Posterior vena cava (tissue), 2 donors: ENCODE results near the gene C10orf53. TPM values are rescaled to one million over a fixed set of nuclear protein-coding genes. Genes with fewer than 3 reads are reported as not detected.
"Not testable (repeated sequence)": the region's sequence is repeated elsewhere in the genome, so short reads cannot be mapped to it uniquely, and the experiment has no call there.

Experiments used
- DNase-seq: peaks from one replicate; pipeline ENCODE4 v3.0.0-alpha.2; 2020; ENCODE audit warnings: low spot score
- intact Hi-C, 2 donors: fragments of 100-400 bp; cut with DNase I; formaldehyde crosslinking; loops; one replicate each; pipeline versions ENCODE4 v1.14.1 to v1.14.2; 2022 to 2023
- total RNA-seq, 2 donors: library from RNA; stranded (reverse); fragmentation: NEBNext Ultra II Directional; extraction: Animal tissue kit (Norgen Biotek cat#: 25700); gene quantifications; one replicate each; pipeline ENCODE4 v1.2.1, GENCODE V29; 2021
- donor health status: DM: yes; HTN: yes; CAD: no.
- donor health status: DM: yes; HTN: yes; CAD: no.

C10orf53 gene
- total RNA-seq, 2 donors from 2014 or later = not detected

DNA sequence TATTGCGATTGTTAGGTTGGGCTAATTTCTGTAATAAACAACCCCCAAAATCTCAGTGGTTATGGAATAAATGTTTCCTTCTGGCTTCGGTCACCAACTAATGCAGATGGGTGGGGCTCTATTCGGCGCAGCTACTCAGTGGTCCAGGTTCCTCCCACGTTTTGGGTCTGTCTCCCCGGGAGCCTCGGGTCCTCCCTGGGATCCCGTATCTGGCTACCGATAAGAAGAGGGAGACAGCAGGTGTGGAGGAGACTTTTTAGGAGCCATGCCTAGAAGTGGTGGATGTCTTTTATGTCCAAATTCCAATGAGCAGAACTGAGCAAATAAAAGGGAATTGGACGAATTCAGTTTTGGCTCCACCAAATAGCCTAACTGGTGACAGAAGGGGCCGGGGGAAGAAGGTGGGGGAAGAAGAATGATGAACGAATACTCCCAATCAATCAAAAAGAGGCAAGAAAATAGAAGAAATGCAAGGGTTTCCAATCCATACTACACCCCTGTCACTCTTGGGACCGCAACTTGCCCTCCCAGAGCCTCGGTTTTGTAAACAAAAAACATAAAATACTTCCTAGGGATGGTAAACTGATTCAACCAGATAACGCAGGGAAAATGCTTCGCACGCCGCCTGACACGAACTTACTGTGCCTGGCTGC lies 498 bp upstream of the C10orf53 start:
- intact Hi-C loops = no loop called here
- DNase-seq = no peak

DNA sequence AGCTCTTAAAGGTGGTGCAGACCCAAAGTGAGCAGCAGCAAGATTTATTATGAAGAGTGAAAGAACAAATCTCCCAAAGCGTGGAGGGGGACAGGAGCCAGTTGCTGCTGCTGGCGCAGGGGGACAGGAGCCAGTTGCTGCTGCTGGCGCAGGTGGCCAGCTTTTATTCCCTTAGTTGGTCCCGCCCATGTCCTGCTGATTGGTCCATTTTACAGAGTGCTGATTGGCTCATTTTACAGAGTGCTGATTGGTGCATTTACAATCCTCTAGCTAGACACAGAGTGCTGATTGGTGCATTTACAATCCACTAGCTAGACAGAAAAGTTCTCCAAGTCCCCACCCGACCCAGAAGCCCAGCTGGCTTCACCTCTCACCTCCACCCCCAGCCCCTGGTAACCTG lies 3.0 kb downstream of the C10orf53 start:
- DNase-seq = not testable (repeated sequence)

DNA sequence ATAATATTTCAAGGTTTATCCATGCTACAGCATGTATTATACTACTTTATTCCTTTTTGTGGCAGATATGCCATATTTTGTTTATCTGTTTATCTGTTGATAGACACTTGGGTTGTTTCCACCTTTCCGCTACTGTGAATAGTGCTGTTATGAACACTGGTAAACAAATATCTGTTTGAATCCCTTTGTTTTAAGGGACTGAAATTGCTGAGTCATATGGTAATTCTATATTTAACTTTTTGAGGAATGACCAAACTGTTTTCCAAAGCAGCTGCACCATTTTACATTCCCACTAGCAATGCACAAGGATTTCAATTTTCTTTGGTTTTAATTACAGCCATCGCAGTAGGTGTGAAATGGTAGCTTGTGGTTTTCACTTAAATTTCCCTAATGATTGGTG lies 3.4 kb downstream of the C10orf53 start:
- intact Hi-C loops = no loop called here
- DNase-seq = no peak

More for the DNA sequence above, 3.0 kb downstream of the C10orf53 start:
- intact Hi-C loops = not testable (repeated sequence)

DNA sequence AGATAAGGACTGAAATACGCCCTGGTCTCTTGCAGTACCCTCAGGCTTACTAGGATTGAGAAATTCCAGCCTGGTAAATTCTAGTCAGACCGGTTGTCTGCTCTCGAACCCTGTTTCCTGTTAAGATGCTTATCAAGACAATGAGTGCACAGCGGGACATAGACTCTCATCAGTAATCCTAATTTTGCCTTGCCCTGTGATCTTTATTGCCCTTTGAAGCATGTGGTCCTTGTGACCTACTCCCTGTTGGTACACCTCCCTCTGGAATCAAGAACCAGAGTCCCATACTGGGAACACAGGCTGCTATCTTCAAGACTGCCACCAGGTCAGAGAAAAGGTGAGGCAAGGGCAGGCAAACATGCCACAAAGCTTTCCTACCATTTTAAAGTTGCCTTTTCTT lies 7.2 kb downstream of the C10orf53 start:
- intact Hi-C loops = no loop called here
- no peak for DNase-seq

DNA sequence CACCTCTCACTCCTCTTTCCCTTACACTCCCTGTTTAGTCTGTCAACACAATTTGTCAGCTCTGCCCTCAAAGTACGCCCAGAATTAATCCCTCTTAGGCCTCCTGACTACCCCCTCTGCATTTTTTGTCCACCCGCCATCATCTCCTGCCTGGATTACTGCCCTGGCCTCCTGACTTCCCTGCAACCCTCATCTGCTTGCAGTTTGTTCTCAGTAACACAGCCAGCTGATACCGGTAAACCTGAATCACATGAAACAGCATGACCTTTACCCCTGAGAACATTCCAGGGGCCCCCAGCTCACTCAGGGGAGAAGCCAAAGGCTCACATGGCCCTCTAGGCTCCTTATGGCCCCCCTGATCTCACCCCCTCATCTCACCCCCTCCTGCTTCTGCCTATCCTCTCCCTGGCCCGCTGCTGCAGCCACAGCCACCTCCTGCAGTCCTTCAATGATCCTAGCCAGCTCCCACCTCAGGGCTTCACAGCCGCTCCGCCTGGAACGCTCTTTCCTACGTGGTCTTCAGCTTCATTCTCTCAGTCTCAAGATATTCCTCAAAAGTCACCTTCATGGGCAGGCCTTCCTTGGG lies 8.9 kb downstream of the C10orf53 start:
- intact Hi-C loops = no loop called here
- DNase-seq = no peak

DNA sequence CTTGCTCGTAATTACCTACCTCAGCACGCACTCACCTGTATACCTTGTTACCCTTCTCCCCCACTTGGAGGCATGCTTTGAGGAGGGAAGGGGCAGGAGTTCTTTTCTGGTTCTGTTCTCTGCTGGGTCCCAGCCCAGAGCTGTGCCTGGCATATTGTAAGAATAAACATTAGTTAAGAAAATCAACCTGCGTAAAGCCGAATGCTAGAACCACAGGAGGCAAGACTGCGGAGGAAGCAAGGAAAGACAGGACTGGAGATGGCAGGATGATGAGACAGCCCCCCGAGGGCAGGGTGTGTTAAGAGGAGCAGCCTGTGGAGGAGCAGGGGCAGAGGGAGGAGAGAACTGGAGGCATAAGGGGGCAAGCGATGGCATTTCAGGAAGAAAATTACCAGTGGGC lies 9.5 kb downstream of the C10orf53 start:
- no peak for DNase-seq
- intact Hi-C loops = no loop called here

DNA sequence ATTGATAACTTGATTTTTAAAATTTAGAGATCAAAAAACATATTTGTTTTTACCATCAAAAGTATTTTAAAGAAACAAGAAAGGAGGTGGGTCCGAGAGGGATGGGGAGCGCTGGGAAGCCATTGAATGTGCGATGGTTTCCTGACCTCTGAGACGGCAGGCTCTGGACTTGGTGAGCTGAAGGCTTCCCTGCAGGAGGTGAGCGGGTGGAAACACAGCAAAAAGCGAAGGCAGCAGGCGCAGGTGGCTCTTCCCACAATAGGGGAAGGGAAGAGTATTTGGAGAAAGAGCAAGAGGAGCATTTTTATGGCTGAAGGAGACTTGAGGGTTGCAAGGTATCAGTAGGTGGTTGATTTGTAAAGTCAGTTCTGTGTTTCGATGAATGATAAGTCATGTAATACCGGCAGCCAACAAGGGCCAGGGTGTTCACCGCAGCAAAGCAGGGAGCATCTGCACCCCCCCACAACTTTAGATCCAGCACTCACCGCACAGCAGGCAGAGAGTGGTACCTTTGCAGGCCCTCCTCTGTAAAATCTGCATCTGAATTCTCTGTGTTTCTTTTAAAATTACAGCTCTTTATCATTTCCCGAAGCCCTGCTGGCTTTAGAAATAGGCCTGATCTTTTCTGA lies 10.5 kb downstream of the C10orf53 start:
- intact Hi-C loops = no loop called here
- DNase-seq = no peak

DNA sequence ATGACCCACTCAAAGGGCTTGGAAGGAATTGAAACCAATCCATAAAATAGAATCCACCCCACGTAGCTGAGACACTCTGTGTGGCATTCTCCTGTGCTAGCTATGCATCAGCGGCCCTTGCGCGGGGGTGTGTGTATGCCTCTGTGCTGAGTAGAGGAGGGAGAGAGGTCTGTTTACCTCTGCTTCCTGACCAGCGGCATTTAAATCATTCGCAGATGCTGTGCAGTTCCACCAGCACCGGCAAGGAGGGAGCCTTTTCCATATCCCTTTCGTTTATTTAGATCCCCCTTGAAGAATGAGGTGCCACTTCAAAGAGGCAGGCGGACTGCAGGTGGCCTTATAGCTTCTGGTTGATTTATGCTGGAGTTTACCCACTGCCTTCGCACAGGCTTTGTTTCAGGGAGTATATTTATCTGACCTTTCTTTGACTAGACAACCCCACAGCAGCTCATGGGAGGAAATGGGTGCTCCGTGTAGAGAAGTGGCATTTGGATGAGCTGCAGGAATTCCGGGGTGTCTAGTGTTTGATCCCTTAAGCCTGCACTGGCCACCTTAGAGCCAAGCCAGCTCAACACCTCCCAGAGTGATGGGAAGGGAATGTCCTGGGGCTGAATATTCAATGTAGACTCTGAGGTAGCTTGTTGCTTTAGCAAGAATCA lies 11.4 kb downstream of the C10orf53 start:
- intact Hi-C loops = no loop called here
- DNase-seq = no peak

DNA sequence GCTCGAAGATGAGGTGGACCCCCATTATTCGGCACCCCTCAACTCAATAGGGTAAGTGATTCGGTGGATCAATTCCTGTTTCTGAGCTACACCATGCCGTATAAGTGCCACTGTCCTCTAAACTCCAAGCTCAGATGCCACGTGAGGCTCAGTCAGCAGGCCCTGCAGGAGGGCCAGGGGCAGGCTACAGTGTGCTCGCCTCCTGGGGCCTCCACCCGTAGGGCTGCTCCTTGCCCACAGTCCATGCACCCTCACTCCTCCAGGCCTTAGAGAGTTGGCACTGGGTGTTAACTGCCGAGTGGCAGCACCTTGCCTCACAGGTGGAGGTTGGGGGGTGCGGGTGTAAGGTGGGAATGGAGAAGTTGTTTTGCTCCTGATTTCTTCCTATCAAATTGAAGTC lies 12.1 kb downstream of the C10orf53 start:
- DNase-seq = no peak
- intact Hi-C loops = no loop called here

DNA sequence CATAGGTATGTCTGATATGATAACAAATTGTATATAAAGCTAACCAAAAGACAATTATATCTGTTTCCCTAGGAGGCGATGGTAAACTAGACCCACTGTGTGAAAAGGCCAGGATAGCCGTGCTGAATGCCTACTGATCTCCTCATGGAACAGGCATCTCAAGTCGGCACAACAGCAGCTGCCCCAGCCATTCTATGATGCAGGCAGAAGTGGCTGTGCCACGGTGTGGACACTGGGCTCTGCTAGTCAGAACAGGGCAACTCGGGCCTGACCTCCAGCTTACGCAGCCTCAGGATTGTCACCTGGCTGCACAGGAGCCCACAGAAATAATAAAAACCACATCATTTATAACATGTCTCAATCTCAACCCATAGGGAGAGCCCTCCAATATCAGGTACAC lies 15.0 kb downstream of the C10orf53 start:
- DNase-seq = no peak
- intact Hi-C loops = no loop called here

DNA sequence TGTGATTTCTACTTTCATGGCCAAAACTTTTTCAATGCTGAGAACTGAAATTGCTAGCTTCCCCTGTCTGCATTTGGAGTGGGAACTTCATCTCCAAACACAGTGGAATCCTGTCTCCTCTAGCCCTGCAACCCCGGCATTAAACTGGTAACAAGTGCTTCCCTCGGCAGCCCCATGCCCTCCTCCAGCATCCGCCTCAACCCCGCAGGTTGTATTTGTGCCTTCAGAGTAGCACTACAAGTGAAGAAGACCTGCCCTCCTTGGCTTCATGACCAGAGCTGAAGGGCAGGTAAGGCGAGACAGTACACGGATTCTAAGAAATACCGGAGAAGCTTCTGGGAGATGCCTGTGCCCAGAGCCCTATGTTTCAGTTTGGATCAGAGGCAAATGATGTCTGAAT lies 16.9 kb downstream of the C10orf53 start:
- DNase-seq = no peak
- intact Hi-C loops = no loop called here

DNA sequence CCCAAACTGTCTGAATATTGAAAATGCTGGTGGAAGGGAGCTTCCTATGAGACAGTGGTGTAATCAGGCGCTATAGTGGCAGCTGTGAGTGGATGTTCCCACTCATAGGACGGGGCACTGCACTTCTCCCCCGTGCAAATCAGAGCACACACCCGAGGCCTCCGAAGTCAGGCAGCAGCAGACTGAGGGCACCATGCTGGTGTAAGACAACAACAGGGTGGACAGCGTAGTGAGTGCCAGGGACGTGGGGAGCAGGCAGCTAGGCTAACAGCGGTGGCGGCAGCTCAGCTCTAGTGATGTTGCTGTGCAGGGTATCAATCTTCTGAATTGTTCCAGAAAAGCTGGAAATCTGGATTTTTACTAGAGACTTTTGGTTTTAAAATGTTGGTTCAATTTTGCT lies 19.2 kb downstream of the C10orf53 start:
- no peak for DNase-seq
- intact Hi-C loops = no loop called here

DNA sequence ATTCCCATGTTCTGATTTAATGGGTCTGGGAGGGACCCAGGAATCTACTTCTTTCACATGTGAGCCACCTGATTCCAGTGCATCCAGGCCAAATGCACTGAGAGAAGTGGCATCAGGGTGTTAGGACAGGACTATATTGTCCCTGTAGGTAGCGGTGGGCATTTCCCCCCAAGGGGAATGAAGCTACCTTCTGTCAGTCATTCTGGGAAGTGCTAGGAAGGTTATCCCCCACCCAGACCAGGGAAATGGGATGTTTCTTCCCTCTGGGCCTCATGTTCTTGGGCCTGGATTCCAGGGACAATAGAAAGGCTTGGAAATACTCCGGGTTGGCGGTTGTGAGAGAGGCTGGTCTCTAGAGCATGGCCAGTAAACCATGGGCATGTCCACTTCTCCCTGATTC lies 20.8 kb downstream of the C10orf53 start:
- intact Hi-C loops = loop anchor here in 1 of 2 donors (10.0 kb wide), 1 partner anchor 125 kb away; no protein-coding TSS in a partner anchor
- DNase-seq = no peak

DNA sequence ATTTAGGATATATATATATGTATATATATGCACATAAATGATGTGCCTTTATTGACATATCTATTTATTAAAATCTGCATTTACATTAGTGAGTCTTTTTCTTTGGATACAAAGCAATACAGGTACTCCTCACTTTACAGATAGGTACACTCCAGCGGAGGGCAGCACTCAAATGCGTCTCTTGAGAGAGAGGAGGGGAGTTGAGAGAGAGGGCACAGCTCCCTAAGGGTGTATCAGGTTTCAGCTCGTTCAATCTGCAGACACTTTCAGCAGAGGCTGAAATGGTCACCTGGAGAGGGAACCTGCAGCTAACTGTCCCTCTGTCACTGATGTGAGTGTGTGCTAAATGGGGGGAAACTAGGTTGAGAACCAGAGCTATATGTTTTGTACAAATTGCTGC lies 21.5 kb downstream of the C10orf53 start:
- intact Hi-C loops = loop anchor here in 1 of 2 donors (10.0 kb wide), 1 partner anchor 126 kb away; no protein-coding TSS in a partner anchor
- no peak for DNase-seq

DNA sequence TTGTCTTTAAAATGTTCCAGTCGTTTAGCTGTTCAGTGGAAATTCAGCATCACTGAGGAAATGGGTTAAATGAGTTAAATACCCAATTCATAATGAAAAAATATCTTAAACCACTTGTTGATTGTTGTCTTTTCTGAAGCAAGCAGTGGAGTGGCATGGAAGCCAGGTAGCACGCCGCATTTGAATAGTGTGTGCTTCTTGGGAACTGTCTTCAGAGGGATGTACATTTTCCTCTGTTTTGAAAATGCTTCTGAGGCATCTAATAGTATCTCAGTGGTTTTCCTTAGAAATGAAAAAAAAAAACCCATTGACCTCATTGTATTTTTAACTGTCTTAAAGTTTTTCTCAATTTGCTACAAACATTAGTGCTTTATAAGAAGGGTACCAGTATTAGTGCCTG lies 28.1 kb downstream of the C10orf53 start:
- intact Hi-C loops = loop anchor here in 1 of 2 donors (10.0 kb wide), 1 partner anchor 133 kb away; no protein-coding TSS in a partner anchor
- no peak for DNase-seq

DNA sequence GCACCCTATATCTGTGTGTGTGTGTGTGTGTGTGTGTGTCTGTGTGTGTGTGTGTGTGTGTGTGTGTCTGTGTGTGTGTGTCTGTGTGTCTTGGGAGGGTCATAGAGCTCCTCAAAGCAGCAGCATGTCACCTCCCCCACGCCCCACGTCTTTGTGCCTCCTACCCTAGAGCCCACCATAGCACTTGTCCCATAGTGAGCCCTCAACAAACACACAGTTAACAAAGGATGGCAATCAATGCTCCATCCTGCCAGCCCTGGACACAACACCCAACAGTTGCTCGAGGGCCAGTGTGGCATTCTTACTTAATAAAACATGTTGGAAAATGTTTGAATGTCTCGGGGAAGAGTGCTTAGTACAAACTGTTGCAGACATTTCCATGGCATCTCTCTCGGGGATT lies 30.5 kb downstream of the C10orf53 start:
- intact Hi-C loops = loop anchor here in 1 of 2 donors (10.0 kb wide), 1 partner anchor 135 kb away; no protein-coding TSS in a partner anchor
- DNase-seq = no peak

DNA sequence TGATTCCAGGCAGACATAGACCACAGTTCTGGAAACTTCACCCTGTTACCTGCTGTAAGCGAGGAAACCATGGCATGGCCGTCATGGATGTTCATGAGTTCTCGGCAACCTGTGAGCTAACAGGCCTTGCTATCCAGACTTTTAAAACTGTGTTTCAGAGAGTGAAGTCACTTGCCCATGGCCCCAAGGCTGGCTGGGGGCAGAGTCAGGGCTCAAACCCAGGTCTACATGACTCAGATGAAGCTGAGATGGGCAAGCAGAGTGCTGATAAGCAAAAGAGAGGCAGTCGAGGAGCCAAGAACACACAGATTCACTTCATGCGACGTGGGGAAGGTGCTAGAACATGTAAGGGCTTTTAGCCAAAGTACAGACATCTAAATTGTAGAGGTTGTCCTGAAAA lies 31.5 kb downstream of the C10orf53 start:
- no peak for DNase-seq
- intact Hi-C loops = no loop called here

DNA sequence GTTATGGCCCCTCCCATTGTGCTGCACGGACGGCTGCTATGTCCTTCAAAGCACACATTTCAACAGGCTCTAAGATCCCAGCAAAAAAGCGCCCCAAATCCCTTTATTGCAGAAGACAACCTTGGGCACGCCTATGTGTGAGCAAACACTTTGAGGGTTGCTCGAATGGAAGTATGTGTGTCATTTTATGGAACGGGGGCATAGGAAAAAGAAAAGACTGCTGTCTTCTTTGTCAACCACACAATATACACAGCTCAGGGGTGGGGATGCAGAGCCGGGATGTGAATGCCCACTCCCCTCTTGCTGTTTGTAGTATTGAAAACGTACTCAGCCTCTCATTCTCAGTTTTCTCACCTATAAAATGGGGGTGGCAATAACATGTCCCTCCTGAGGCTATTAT lies 32.0 kb downstream of the C10orf53 start:
- intact Hi-C loops = no loop called here
- DNase-seq = no peak

DNA sequence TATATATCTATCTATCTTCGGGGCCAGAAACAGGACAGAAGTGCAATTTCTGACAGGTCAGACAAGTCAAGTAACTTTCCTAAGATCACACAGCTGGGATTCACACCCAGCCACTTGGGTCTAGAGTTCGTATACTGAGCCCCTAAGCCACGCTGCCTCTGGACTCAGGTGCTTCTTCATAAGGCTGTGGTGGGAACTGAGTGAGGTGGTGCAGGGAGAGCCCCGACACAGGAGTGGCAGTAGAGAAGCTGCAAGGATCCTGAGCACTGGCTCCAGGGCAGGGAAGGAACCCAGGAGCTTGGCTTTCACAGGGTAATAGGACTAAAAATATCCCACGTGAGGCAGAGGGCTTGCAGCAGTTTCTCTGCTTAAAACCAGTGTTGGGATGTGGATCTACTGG lies 33.8 kb downstream of the C10orf53 start:
- DNase-seq = peak; percentile 42
- intact Hi-C loops = no loop called here

DNA sequence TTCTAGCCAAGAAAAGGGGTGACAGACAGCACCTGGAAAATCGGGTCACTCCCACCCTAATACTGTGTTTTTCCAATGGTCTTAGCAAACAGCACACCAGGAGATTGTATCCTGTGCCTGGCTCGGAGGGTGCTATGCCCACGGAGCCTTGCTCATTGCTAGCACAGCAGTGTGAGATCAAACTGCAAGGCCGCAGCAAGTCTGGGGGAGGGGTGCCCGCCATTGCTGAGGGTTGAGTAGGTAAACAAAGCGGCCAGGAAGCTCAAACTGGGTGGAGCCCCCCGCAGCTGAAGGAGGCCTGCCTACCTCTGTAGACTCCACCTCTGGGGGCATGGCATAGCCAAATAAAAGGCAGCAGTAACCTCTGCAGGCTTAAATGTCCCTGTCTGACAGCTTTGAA lies 35.7 kb downstream of the C10orf53 start:
- intact Hi-C loops, DNase-seq: not testable (repeated sequence)
